LNCaP clone FGC (cell line): Measurements from ENCODE around the gene RPL7L1.

ENCODE experiments used
- DNase-seq: peaks from one replicate; pipeline ENCODE4 v3.0.0-alpha.2; 2011; ENCODE audit warnings: low read depth
- H3K4me3 ChIP-seq: 2 replicates; pipeline ENCODE4 v1.5.1; 2011; ENCODE audit warnings: mild to moderate bottlenecking, low read depth, low read length, control low read depth
- CTCF ChIP-seq: IDR thresholded peaks from 2 replicates; pipeline ENCODE4 v1.5.1; 2012; ENCODE audit warnings: mild to moderate bottlenecking; ENCODE audit not compliant: control insufficient read depth, insufficient read depth; ENCODE audit errors: extremely low read depth

RPL7L1 gene

GRCh38 chr6:42848700-42849099 lies 30.7 kb upstream of the RPL7L1 start:
- H3K4me3 ChIP-seq: no peak overlapping the region
- TF ChIP-seq CTCF: no peak

GRCh38 chr6:42851599-42851998 lies 27.8 kb upstream of the RPL7L1 start:
- no peak overlapping the region for H3K4me3 ChIP-seq
- DNase-seq: no peak
- TF ChIP-seq CTCF: no peak

More at GRCh38 chr6:42848700-42849099, 30.7 kb upstream of the RPL7L1 start:
- DNase-seq: no peak

- TF ChIP-seq CTCF: no peak
- H3K4me3 ChIP-seq: no peak overlapping the region
- DNase-seq: no peak
Observed at GRCh38 chr6:42860036-42860435, 19.4 kb upstream of the RPL7L1 start.

GRCh38 chr6:42860481-42860880 lies 18.9 kb upstream of the RPL7L1 start:
- no peak overlapping the region for H3K4me3 ChIP-seq
- no peak for DNase-seq
- no peak for TF ChIP-seq CTCF

GRCh38 chr6:42864602-42865001 lies 14.8 kb upstream of the RPL7L1 start:
- no peak for DNase-seq
- TF ChIP-seq CTCF: no peak
- H3K4me3 ChIP-seq: no peak overlapping the region

GRCh38 chr6:42870145-42870936 lies 9.1 kb upstream of the RPL7L1 start:
- TF ChIP-seq CTCF: no peak
- no peak for DNase-seq
- H3K4me3 ChIP-seq: no peak overlapping the region

- DNase-seq: no peak
- H3K4me3 ChIP-seq: no peak overlapping the region
- TF ChIP-seq CTCF: no peak
Observed at GRCh38 chr6:42871711-42872110, 7.7 kb upstream of the RPL7L1 start.
